Sigmoid colon (tissue), 4 donors: ENCODE data around the gene ABAT.

Source experiments
- POLR2AphosphoS5 ChIP-seq, 4 donors: sonication (generic); formaldehyde crosslinking; IDR thresholded peaks; one replicate each; pipeline ENCODE4 v1.6.1; 2017; ENCODE audit warnings: antibody characterized with exemption in 4 of 4
- TF ChIP-seq, protein P1 (sequence below), 4 experiments: fragments of 450-650 bp in 3 of 4; fragments of 200-600 bp in 1 of 4; IDR thresholded peaks; one replicate each; pipeline ENCODE4 v1.5.1; 2016 to 2019; ENCODE audit warnings: antibody characterized with exemption in 4 of 4, mild to moderate bottlenecking in 3 of 4, moderate library complexity in 2 of 4

DNA sequence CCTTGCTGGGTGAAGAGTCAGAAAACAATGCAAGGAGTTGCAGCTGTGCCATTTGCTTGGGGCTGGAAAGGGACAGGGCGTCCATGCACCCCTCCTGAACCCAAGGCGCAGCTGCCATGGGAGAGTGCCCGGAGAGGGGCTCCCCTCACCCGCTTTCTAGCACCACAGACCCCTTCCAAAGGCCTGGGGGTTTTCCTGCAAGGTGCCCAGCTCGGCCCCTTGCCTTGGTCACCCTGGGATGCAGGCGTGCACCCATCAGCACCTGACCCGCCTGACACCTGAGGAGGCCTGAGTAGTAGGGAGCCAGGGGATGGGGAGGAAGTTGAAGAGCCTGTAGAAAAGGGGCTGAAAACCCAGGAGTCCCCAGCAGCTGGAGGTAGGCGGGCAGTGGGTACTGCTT is 92.8 kb downstream of the ABAT start:
- TF ChIP-seq, protein P1, sequence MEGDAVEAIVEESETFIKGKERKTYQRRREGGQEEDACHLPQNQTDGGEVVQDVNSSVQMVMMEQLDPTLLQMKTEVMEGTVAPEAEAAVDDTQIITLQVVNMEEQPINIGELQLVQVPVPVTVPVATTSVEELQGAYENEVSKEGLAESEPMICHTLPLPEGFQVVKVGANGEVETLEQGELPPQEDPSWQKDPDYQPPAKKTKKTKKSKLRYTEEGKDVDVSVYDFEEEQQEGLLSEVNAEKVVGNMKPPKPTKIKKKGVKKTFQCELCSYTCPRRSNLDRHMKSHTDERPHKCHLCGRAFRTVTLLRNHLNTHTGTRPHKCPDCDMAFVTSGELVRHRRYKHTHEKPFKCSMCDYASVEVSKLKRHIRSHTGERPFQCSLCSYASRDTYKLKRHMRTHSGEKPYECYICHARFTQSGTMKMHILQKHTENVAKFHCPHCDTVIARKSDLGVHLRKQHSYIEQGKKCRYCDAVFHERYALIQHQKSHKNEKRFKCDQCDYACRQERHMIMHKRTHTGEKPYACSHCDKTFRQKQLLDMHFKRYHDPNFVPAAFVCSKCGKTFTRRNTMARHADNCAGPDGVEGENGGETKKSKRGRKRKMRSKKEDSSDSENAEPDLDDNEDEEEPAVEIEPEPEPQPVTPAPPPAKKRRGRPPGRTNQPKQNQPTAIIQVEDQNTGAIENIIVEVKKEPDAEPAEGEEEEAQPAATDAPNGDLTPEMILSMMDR (IDR thresholded peaks at IDR 0.05): no peak
- no peak for TF ChIP-seq POLR2AphosphoS5 (IDR thresholded peaks at IDR 0.05)
